ENCODE results near the gene CWC25. TPM values are rescaled to one million over a fixed set of nuclear protein-coding genes. Genes with fewer than 3 reads are reported as not detected.
A peak's percentile ranks its signal among the peaks of the same experiment; 100 is the strongest.

CWC25 gene
- total and polyA plus RNA-seq, 9 of the 15 experiments (the other 6 are each of a cell fraction or from before 2014, with no cell fraction given) = 16.5 to 27.4 (median 23.0) TPM

DNA sequence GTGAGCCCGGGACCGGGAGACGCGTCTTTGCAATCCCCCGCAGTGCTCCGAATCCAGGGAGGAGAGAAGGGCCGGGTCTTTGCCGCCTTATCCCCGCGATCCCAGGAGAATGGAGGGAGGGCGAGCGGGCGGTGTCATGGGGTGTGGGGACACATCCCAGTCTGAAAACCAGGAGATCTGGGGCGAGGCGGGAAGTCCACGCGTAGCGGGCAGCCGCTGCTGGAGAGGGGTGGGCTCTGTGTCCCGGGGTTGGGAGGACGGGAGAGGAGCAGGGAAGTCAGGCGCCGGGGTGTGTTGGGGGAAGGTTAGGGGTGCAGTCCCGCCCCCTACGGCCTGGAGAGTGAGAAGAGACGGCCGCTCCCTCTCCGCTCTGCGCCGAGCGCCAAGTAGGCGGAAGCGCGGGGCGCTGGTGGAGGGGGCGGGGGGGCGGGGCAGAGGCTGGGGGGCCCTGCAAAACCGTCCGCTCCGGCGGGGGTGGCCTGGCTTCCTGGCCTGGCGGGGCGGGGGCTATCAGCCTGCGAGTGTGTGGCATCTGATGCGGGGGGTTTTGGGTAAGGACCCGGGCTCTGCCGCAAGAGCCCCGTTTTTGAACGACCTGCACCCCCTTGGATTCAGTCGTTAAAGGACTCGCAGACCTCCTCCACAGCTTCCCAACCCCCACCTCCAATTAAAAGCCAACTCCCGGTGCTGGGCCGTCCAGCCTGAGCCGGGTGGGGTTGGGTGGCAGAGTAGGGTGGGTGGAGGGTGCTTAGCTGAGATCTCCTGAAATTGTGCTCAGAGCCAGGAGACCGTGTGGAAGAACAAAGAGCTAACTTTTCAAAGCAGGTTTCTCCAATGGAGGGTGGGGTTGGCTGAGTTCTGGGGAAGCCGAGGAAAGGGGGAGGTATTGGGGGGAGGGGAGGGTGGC is 45.4 kb upstream of the CWC25 start (continued):
- TF ChIP-seq PRDM10 (IDR thresholded peaks at IDR 0.05; ENCODE audit: partially characterized antibody) (peak; percentile 93), SAP30 (IDR thresholded peaks at IDR 0.05; ENCODE audit: borderline replicate concordance, insufficient read depth, low read depth, low read length, poor library complexity, severe bottlenecking) (peak; percentile 7), GATA2 (CRISPR knock-in tag; IDR thresholded peaks at IDR 0.05) (no peak), ZNF184 (CRISPR knock-in tag; IDR thresholded peaks at IDR 0.05) (no peak), THAP12 (CRISPR knock-in tag; IDR thresholded peaks at IDR 0.05) (no peak), SLC30A9 (CRISPR knock-in tag; IDR thresholded peaks at IDR 0.05) (no peak), HNRNPLL (IDR thresholded peaks at IDR 0.05; ENCODE audit: low read depth, low read length, poor library complexity, severe bottlenecking) (peak; percentile 6), ZNF589 (CRISPR knock-in tag; IDR thresholded peaks at IDR 0.05; ENCODE audit: low read depth) (no peak), PREB (CRISPR knock-in tag; IDR thresholded peaks at IDR 0.05) (no peak), C11orf30 (IDR thresholded peaks at IDR 0.05; ENCODE audit: low read depth) (no peak), TCF7L2 (IDR thresholded peaks at IDR 0.05; ENCODE audit: low read depth, low read length) (no peak), MIER1 (IDR thresholded peaks at IDR 0.05; ENCODE audit: low read depth) (peak; percentile 27; the same call in 1 of the 2 replicates), CHCHD3 (CRISPR knock-in tag; IDR thresholded peaks at IDR 0.05) (no peak), NFE2 (IDR thresholded peaks at IDR 0.05; ENCODE audit: low read depth) (no peak), ZNF764 (CRISPR knock-in tag; IDR thresholded peaks at IDR 0.05; ENCODE audit: low read depth) (no peak), SMAD3 (CRISPR knock-in tag; conservative IDR thresholded peaks at IDR 0.05) (no peak), ZZZ3 (IDR thresholded peaks at IDR 0.05) (no peak), BRCA1 (IDR thresholded peaks at IDR 0.05) (no peak), BRCA1 (CRISPR knock-in tag; IDR thresholded peaks at IDR 0.05) (no peak)
- TF ChIP-seq, protein P1, sequence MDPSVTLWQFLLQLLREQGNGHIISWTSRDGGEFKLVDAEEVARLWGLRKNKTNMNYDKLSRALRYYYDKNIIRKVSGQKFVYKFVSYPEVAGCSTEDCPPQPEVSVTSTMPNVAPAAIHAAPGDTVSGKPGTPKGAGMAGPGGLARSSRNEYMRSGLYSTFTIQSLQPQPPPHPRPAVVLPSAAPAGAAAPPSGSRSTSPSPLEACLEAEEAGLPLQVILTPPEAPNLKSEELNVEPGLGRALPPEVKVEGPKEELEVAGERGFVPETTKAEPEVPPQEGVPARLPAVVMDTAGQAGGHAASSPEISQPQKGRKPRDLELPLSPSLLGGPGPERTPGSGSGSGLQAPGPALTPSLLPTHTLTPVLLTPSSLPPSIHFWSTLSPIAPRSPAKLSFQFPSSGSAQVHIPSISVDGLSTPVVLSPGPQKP (CRISPR knock-in tag; IDR thresholded peaks at IDR 0.05) = no peak

All from K562 (cell line).